ENCODE data around the gene KIAA1958.

DNA sequence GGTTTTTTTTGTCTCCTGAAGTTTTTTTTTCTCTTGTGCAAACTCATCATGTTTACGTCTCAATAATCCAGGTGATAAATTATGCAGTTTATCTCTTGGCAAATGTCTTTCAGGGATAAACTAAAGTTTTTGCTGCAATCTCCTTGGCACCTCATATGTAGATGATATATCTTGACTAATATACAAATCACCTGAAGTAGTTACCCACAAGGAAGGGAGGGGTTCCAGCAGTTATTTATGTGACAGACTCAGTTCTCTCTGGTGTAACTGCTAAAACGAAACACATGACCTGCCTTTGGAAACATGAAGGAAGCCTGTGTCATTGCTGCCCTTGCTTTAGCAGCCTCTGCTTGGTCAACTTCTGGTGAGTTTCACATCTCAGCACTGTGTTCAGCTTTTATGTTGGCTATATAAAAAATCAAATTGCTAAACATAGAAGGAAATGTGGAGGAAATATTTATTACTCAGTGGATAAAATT is 39.3 kb upstream of the KIAA1958 start:
- TF ChIP-seq POLR2A (IDR thresholded peaks at IDR 0.05): no peak
- TF ChIP-seq, protein P1, sequence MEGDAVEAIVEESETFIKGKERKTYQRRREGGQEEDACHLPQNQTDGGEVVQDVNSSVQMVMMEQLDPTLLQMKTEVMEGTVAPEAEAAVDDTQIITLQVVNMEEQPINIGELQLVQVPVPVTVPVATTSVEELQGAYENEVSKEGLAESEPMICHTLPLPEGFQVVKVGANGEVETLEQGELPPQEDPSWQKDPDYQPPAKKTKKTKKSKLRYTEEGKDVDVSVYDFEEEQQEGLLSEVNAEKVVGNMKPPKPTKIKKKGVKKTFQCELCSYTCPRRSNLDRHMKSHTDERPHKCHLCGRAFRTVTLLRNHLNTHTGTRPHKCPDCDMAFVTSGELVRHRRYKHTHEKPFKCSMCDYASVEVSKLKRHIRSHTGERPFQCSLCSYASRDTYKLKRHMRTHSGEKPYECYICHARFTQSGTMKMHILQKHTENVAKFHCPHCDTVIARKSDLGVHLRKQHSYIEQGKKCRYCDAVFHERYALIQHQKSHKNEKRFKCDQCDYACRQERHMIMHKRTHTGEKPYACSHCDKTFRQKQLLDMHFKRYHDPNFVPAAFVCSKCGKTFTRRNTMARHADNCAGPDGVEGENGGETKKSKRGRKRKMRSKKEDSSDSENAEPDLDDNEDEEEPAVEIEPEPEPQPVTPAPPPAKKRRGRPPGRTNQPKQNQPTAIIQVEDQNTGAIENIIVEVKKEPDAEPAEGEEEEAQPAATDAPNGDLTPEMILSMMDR (IDR thresholded peaks at IDR 0.05 in 8 of 11, conservative IDR thresholded peaks at IDR 0.05 in 3 of 11): no peak
- TF ChIP-seq POLR2AphosphoS5 (IDR thresholded peaks at IDR 0.05): no peak
